CD4-positive, alpha-beta T cell treated with Interleukin-6 for 4 hours (primary cell): ENCODE measurements around the gene KIF1A.
"Not testable (repeated sequence)": the region's sequence is repeated elsewhere in the genome, so short reads cannot be mapped to it uniquely, and the experiment has no call there.

ENCODE experiments used
- DNase-seq: peaks from one replicate; pipeline ENCODE4 v3.0.0-alpha.2; 2020; ENCODE audit warnings: mixed read lengths

The KIF1A gene

DNA sequence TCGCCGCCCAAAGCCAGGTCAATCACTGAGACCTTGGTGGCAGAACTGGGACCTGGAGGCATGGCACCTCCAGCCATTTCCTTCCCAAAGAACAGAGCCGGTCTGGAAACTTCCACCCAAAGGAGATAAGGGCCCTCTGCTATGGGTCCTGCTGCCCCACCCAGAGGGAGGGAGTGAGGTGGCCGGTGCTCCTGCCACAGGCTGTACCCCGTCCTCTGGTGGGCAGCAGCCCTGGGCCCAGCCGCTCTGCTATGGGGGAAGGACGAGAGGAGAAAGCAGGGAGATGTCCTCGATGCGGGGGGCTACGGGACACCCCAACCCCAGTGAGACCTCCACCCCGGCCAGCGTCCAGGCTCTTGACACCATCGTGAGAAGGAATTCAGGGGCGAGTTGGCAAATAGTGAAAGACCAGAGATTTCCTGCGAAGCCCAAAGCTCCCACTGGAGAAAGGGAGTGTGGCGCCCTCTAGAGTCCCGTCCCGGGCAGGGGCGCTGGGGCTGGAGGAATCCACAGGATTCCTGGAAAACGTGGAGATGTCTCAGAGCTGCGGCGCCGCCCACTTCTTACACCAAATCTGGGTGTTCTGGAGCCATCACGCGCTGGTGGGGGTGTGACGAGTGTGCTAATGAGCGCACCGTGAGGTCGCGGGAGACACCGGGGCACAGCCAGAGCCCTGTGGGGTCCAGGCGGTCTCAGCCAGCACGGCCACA is 121.0 kb downstream of the KIF1A start:
- DNase-seq: not testable (repeated sequence)

- not testable (repeated sequence) for DNase-seq
Observed at GRCh38 chr2:240696469-240696868, 123.5 kb downstream of the KIF1A start.

- DNase-seq: not testable (repeated sequence)
Observed at GRCh38 chr2:240695593-240695992, 124.4 kb downstream of the KIF1A start.

DNA sequence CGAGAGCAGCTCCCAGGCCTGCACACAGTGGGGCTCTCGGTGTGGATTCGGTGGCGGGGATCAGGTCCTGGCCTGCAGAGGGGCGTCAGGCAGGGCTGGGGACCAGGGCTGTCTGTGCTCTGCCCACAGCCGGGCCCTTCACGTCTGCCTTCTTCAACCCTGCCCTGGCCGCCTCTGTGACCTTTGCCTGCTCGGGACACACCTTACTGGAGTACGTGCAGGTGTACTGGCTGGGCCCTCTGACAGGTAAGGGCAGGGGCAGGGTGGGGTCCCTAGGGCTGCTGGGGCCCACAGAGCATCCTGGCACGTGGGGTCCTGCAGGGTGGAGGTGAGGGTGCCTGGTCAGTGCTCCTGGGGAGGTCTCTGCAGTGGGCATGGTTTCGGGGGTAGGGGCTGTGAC is 125.7 kb downstream of the KIF1A start:
- DNase-seq: not testable (repeated sequence)

GRCh38 chr2:240692583-240693561 is 127.1 kb downstream of the KIF1A start:
- DNase-seq: not testable (repeated sequence)

DNA sequence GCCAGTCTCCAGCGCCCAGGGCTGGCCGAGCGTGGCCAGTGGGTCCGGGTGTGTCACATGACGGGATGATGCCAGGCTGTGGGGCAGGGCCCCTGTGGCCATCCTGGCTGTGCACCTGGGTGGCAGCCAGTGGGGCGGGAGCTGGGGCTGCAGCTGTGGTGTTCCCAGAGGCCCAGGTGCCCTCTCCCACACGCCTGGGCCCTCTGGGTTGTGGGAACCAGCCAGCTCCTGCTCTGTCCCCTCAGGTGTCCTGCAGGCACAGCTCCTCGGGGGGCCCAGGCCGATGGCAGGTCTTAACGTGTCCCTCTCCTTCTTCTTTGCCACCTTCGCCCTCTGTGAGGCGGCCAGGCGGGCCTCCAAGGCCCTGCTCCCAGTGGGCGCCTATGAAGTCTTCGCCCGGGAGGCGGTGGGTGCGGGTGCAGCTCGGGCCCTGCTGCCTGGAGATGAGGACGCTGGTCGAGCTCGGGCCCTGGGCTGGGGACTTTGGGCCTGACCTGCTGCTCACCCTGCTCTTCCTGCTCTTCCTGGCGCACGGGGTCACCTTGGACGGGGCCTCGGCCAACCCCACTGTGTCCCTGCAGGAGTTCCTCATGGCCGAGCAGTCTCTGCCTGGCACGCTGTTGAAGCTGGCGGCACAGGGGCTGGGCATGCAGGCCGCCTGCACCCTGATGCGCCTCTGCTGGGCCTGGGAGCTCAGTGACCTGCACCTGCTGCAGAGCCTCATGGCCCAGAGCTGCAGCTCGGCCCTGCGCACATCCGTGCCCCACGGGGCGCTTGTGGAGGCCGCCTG is 128.2 kb downstream of the KIF1A start, which contains the start of gene AQP12A:
Gene AQP12A, plus strand, starts transcription at position 236 of the 790 bp plus-strand sequence. Its CDS starts 48 bp downstream, at position 284.
- not testable (repeated sequence) for DNase-seq

DNA sequence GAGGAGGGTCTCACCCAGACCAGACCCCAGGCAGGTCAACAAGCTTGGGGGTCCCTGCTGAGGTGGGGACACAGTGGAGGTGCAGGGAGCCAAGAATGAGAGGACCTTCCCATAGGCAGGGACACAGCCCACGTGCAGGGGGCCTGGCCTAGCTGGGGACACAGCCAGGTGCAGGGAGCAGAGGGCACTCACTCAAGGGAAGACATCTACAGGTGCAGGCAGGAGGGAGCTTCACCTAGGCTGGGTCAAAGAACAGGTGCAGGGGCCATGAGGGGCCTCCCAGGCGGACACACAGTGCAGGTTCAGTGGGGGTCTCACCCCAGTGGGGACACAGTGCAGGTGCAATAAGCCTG is 129.0 kb downstream of the KIF1A start:
- not testable (repeated sequence) for DNase-seq

DNA sequence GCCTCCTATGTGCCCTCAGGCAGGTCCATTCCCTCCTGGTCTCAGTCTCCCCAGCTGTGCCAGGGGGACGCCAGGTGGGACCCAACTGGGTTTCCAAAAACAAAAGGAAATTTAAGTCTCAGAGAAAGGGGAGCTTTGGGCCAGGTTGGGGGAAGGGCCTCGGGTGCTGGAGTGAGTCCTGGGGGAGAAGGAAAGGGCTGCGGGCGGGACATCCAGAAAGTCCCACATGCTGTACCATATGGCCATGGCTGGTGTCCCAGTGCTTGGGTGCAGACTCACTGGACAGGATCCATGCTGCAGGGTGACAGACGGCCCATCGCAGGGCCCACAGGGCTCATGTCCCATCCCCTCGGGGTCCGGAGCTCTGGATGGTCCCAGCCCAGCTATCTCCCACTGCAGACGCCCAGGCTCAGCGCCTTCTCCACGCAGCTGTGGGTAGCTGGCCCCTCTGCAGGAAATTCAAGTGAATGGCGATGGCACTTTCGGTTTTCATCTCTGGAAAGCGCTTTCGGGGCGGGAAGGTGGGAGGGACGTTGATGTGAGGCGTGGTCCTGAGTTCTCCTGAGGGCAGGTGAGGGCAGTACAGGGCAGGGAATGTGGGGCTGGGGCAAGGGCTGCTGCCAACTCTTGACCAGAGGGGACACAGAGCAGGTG is 129.5 kb downstream of the KIF1A start:
- DNase-seq: not testable (repeated sequence)

DNA sequence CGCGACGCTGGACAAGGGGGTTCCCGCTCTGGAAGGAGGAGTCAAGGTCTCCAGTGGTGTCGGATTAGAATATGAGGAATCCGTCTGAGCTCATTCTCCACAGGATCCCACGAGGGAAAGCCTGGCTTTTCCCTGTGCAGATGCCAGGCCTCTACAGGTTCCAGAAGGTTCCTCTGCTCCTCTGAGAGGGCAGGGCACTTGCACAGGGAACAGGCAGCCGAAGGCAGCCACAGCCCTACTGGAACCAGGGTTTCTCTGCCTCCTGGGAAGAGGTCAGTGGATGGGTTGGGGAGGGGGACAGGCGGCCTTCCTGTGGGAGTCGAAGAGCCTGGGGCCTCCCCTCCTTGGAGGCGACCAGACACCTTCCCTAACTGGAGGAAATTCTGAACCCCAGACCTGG is 130.0 kb downstream of the KIF1A start:
- no peak for DNase-seq

DNA sequence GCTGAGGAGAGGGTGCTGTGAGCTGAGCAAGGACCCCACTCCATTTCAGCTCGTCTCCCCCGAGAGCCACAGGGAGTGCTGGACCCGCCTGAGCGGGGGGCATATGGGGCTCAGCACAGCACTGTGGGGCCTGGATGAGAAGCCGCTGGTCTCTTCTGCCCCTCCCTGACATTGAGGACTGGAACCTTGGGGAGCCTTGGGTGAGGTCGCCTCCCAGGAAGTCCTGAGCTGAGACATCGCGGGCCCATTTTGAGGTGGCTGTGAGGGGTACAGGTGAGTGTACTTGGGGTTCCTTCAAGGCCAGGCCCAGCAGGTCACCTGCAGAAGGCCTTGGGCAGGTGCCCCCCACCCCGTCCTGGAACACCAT is 131.5 kb downstream of the KIF1A start:
- no peak for DNase-seq

GRCh38 chr2:240687741-240688552 is 132.1 kb downstream of the KIF1A start:
- DNase-seq: no peak

GRCh38 chr2:240687045-240687740 is 132.8 kb downstream of the KIF1A start:
- no peak for DNase-seq

GRCh38 chr2:240686460-240686859 is 133.6 kb downstream of the KIF1A start:
- DNase-seq: no peak

DNA sequence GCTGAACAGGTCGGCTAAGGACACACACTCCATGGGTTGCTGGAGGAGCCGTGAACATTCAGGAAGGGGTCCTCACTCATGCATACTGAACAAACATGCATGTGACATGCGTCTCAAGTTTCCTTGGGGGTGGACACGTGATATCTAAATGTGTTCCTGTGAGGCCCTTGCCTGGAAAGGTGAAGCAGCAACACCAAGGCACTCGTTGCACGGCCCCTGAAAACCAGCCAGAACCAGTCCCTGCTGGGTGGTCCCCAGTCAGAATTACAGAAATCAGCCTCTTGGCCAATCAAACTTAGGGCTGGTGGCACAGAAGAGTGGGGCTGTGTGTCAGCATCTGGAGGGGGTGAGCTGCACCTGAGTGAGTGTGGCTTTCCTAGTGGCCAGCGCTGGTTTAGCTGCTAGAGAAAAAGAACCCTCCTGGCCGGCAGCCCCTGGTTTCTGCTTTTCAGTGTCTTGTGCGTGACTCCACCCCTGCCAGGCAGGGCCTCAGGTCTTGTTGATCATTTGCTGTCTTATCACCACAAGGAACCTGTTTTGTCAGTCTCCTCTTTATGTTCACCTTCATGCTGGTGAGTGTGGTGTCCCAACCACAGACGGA is 134.1 kb downstream of the KIF1A start:
- no peak for DNase-seq

GRCh38 chr2:240683980-240684728 is 135.9 kb downstream of the KIF1A start:
- not testable (repeated sequence) for DNase-seq

- not testable (repeated sequence) for DNase-seq
Observed at GRCh38 chr2:240683329-240683979, 136.6 kb downstream of the KIF1A start.

GRCh38 chr2:240682431-240683224 is 137.4 kb downstream of the KIF1A start, which contains the start of gene AQP12B:
TSS of gene AQP12B (minus strand) at chr2:240682885. CDS start at chr2:240682837, 48 bp downstream.
- not testable (repeated sequence) for DNase-seq

DNA sequence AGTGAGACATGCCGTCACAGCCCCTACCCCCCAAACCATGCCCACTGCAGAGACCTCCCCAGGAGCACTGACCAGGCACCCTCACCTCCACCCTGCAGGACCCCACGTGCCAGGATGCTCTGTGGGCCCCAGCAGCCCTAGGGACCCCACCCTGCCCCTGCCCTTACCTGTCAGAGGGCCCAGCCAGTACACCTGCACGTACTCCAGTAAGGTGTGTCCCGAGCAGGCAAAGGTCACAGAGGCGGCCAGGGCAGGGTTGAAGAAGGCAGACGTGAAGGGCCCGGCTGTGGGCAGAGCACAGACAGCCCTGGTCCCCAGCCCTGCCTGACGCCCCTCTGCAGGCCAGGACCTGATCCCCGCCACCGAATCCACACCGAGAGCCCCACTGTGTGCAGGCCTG is 139.8 kb downstream of the KIF1A start:
- DNase-seq: not testable (repeated sequence)
